ENCODE measurements around the gene PTPRA. TPM values are rescaled to one million over a fixed set of nuclear protein-coding genes. Genes with fewer than 3 reads are reported as not detected.

PTPRA gene
- total RNA-seq, 1 experiment from 2014 or later: 45.2 TPM

GRCh38 chr20:2900845-2901592, 27.7 kb downstream of the PTPRA start:
- Mint-ChIP-seq H3K4me3 (no peak overlapping the region), H3K36me3 (ENCODE audit: insufficient read depth in 1 of 3, low read depth in 3 of 3) (peaks cover 12 to 33% (median 22%) of the 10 kb centered on the region in 3 experiments), H3K4me1 (no peaks in the 10 kb centered on the region), H3K9me3 (peaks cover 11 to 24% of the 10 kb centered on the region in 2 experiments; a peak in 4 of 5 replicates), H3K27me3 (ENCODE audit: low read depth) (no peaks in the 10 kb centered on the region), H3K27ac (no peak overlapping the region; a peak in 1 of 7 replicates)
- no peak overlapping the region for H4K91ac ChIP-seq (ENCODE audit: insufficient read length, low read depth, low read length)
- no peak overlapping the region for H2BK12ac ChIP-seq (ENCODE audit: insufficient read length, low read depth, low read length)
- H2BK5ac ChIP-seq (ENCODE audit: insufficient read length, low read length): no peak overlapping the region
- no peak overlapping the region for H4K5ac ChIP-seq (ENCODE audit: insufficient read length, low read depth, low read length)
- no peak overlapping the region for H3K56ac ChIP-seq (ENCODE audit: insufficient read length, low read depth, low read length)
- DNase-seq: no peak
- no peak overlapping the region for H2AFZ ChIP-seq (ENCODE audit: low read length)
- no peaks in the 10 kb centered on the region for H4K20me1 ChIP-seq (ENCODE audit: control insufficient read depth, insufficient read depth, insufficient read length)
- no CpG with 5 or more reads among the region's 11 CpGs for WGBS (ENCODE audit: extremely low coverage, insufficient read length, low lambda C conversion rate)
- TF ChIP-seq CTCF (conservative IDR thresholded peaks at IDR 0.05): no peak
- H3K18ac ChIP-seq (ENCODE audit: insufficient read length, low read depth, low read length): no peak overlapping the region
- no peak overlapping the region for H3K9ac ChIP-seq (ENCODE audit: extremely low read depth, insufficient read length, low read length)
- H3K23ac ChIP-seq (ENCODE audit: insufficient read length, low read depth, low read length): no peak overlapping the region
- no peak overlapping the region for H2BK120ac ChIP-seq (ENCODE audit: low read depth, low read length, poor library complexity, severe bottlenecking)
- H2BK15ac ChIP-seq (ENCODE audit: low read depth, low read length): no peak overlapping the region
- H3K27ac ChIP-seq (ENCODE audit: insufficient read length, low read depth, low read length): no peak overlapping the region
- H3T11ph ChIP-seq (ENCODE audit: low read length): no peak overlapping the region
- peaks cover 2% of the 10 kb centered on the region for H3K79me1 ChIP-seq (ENCODE audit: insufficient read depth, low read depth, low read length, poor library complexity, severe bottlenecking)
- H4K8ac ChIP-seq (replicated peaks; ENCODE audit: insufficient read length, low read depth, low read length): no peak overlapping the region
- H3K23me2 ChIP-seq (ENCODE audit: insufficient read length, low read depth, low read length, poor library complexity, severe bottlenecking): no peaks in the 10 kb centered on the region
- peaks cover 2% of the 10 kb centered on the region; the same call in 1 of the 2 replicates for H3K79me2 ChIP-seq (ENCODE audit: insufficient read depth, low read length)
- H3K4ac ChIP-seq (ENCODE audit: low read depth, low read length): no peak overlapping the region
- H3K14ac ChIP-seq (ENCODE audit: insufficient read depth, low read length): no peak overlapping the region
- H2AK5ac ChIP-seq (ENCODE audit: insufficient read length, low read length): no peak overlapping the region
- no peak overlapping the region for H2BK20ac ChIP-seq (ENCODE audit: low read depth, low read length, poor library complexity, severe bottlenecking)
- H3K4me2 ChIP-seq (ENCODE audit: insufficient read depth, insufficient read length, low read length): no peak overlapping the region
- no peaks in the 10 kb centered on the region for H3K4me1 ChIP-seq (ENCODE audit: insufficient read depth, low read length)
- no peaks in the 10 kb centered on the region for H3K27me3 ChIP-seq (ENCODE audit: insufficient read depth, low read length)
- no peaks in the 10 kb centered on the region for H3K9me3 ChIP-seq (ENCODE audit: control insufficient read depth, low read depth, low read length)
